ENCODE measurements around the gene SLC66A1. TPM values are rescaled to one million over a fixed set of nuclear protein-coding genes. Genes with fewer than 3 reads are reported as not detected.

The SLC66A1 gene
- total RNA-seq, 4 donors from 2014 or later, result 10.0 to 16.5 (median 11.3) TPM

GRCh38 chr1:19313961-19314882, 2.1 kb downstream of the SLC66A1 start:
- no peaks in the 10 kb centered on the region for H3K9me3 ChIP-seq
- H3K36me3 ChIP-seq, result peaks cover 0 to 22% (median 15%) of the 10 kb centered on the region in 4 donors
- H3K27me3 ChIP-seq, result no peaks in the 10 kb centered on the region
- H3K4me1 ChIP-seq, result peaks cover 17 to 72% (median 57%) of the 10 kb centered on the region in 4 donors
- WGBS, result 91% methylated on average over 8 of the region's 10 CpGs
- intact Hi-C loops (cut with DNase I), result no loop called here
- H3K4me3 ChIP-seq, result no peak overlapping the region
- no peak for DNase-seq (ENCODE audit: extremely low spot score)
- no peak overlapping the region for H3K27ac ChIP-seq (replicated peaks in 1 of 4)
- no peak for TF ChIP-seq POLR2AphosphoS5 (IDR thresholded peaks at IDR 0.05)
- no peak for TF ChIP-seq EP300 (IDR thresholded peaks at IDR 0.05)
- TF ChIP-seq POLR2A (IDR thresholded peaks at IDR 0.05; ENCODE audit: low read depth), result no peak
- TF ChIP-seq CTCF (IDR thresholded peaks at IDR 0.05), result no peak

GRCh38 chr1:19315378-19316198, 3.5 kb downstream of the SLC66A1 start:
- TF ChIP-seq CTCF (IDR thresholded peaks at IDR 0.05), result no peak
- TF ChIP-seq POLR2A (IDR thresholded peaks at IDR 0.05; ENCODE audit: low read depth), result no peak
- TF ChIP-seq EP300 (IDR thresholded peaks at IDR 0.05), result no peak
- no peak for TF ChIP-seq POLR2AphosphoS5 (IDR thresholded peaks at IDR 0.05)
- H3K27ac ChIP-seq (replicated peaks in 1 of 4), result no peak overlapping the region
- intact Hi-C loops (cut with DNase I), result no loop called here
- H3K36me3 ChIP-seq, result peaks cover 0 to 26% (median 21%) of the 10 kb centered on the region in 4 donors
- H3K27me3 ChIP-seq, result no peaks in the 10 kb centered on the region
- DNase-seq (ENCODE audit: extremely low spot score), result no peak
- no peaks in the 10 kb centered on the region for H3K9me3 ChIP-seq
- no peak overlapping the region for H3K4me3 ChIP-seq
- H3K4me1 ChIP-seq, result peaks cover 16 to 61% (median 48%) of the 10 kb centered on the region in 4 donors
- WGBS, result 71% methylated on average over 9 of the region's 17 CpGs

DNA sequence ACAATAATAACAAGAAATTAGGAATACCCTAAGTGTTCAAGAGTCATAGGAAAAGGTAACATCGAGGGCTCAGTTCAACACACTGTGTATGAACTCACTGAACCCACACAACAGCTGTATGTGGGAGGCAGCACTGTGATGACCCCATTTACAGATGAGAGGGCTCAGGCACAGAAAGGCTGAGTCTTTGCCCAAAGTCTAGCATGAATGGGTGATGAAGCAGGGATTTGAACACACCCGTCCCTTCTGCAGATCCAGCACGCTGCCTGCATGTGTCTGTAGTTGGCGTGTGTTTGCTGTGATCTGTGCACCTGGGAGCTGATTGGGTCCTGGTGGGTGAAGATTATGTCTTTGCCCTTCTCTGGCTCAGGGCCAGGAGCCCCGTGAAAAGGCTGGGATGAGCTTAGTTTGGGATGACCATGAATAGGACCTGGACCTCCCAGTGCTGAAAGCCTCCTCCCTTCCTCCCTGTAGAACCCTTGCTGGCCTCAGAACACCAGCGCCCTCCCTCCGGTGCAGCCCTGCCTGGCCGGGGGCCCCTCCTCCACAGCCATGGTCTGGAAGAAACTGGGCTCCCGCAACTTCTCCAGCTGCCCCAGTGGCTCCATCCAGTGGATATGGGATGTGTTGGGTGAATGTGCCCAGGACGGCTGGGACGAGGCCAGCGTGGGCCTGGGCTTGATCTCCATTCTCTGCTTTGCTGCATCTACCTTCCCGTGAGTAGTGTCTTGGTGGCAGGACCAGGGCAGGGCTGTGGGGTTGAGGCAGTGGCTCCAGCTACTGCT, 5.2 kb downstream of the SLC66A1 start:
- Histone ChIP-seq H3K27me3 (no peaks in the 10 kb centered on the region), H3K27ac (replicated peaks in 1 of 4) (no peak overlapping the region), H3K9me3 (no peaks in the 10 kb centered on the region), H3K36me3 (peaks cover 0 to 40% (median 27%) of the 10 kb centered on the region in 4 donors), H3K4me3 (no peak overlapping the region), H3K4me1 (peaks cover 8 to 47% (median 38%) of the 10 kb centered on the region in 4 donors)
- 73% methylated on average over 2 of the region's 13 CpGs for WGBS
- no peak for DNase-seq (ENCODE audit: extremely low spot score)
- TF ChIP-seq EP300 (IDR thresholded peaks at IDR 0.05), result no peak
- no peak for TF ChIP-seq POLR2A (IDR thresholded peaks at IDR 0.05; ENCODE audit: low read depth)
- no peak for TF ChIP-seq POLR2AphosphoS5 (IDR thresholded peaks at IDR 0.05)
- TF ChIP-seq CTCF (IDR thresholded peaks at IDR 0.05), result no peak
- intact Hi-C loops (cut with DNase I), result no loop called here

DNA sequence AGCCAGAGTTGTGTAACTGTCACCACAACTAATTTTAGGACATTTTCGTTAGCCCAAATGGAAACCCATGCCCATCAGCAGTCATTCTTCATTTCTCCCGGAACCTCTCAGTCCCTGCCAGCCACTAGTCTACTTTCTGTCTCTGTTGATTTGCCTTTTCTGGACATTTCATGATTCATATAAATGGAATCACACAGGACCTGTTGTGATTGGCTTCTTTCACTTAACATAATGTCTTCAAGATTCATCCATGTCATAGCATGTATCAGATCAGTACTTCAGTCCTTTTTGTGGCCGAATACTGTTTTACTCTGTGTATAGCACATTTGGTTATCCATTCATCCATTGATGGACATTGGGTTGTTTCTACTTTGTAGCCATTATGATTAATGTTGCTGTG, 7.1 kb downstream of the SLC66A1 start:
- Histone ChIP-seq H3K36me3 (peaks cover 4 to 59% (median 40%) of the 10 kb centered on the region in 4 donors), H3K27me3 (no peaks in the 10 kb centered on the region), H3K4me1 (peaks cover 0 to 28% (median 21%) of the 10 kb centered on the region in 4 donors), H3K9me3 (no peaks in the 10 kb centered on the region), H3K27ac (replicated peaks in 1 of 4) (no peak overlapping the region), H3K4me3 (no peak overlapping the region)
- DNase-seq (ENCODE audit: extremely low spot score), result no peak
- 88% methylated on average over 3 of the region's 3 CpGs for WGBS
- TF ChIP-seq EP300 (IDR thresholded peaks at IDR 0.05) (no peak), POLR2AphosphoS5 (IDR thresholded peaks at IDR 0.05) (no peak), CTCF (IDR thresholded peaks at IDR 0.05) (no peak), POLR2A (IDR thresholded peaks at IDR 0.05; ENCODE audit: low read depth) (no peak)
- intact Hi-C loops (cut with DNase I), result no loop called here
